ENCODE data around the gene SARM1. TPM values are rescaled to one million over a fixed set of nuclear protein-coding genes. Genes with fewer than 3 reads are reported as not detected.

The SARM1 gene
- total RNA-seq, 3 donors from 2014 or later (not counting 1 experiment from before 2014, with no cell fraction given), result 25.7 to 33.0 (median 26.2) TPM

- H3K27ac Mint-ChIP-seq, result no peak overlapping the region
- H3K27me3 ChIP-seq (ENCODE audit: control insufficient read depth, insufficient read depth, low read length), result no peaks in the 10 kb centered on the region
- ATAC-seq (no peak), DNase-seq (no peak)
- H3K9me3 ChIP-seq (ENCODE audit: control insufficient read depth, insufficient read depth, low read length), result no peaks in the 10 kb centered on the region
- WGBS (ENCODE audit: insufficient coverage), result 100% methylated on average over 1 of the region's 1 CpG
- H3K4me3 Mint-ChIP-seq, result no peak overlapping the region
- H3K9me3 Mint-ChIP-seq, result no peaks in the 10 kb centered on the region
- no peaks in the 10 kb centered on the region for H3K27me3 Mint-ChIP-seq (ENCODE audit: low read depth in 2 of 2)
- peaks cover 0 to 7% of the 10 kb centered on the region in 2 donors for H3K4me1 Mint-ChIP-seq
- no peak overlapping the region for H3K27ac ChIP-seq (ENCODE audit: low read length)
- TF ChIP-seq CTCF (IDR thresholded peaks at IDR 0.05), result no peak
- no peaks in the 10 kb centered on the region for H3K36me3 Mint-ChIP-seq
- peaks cover 6% of the 10 kb centered on the region for H3K4me1 ChIP-seq (ENCODE audit: control insufficient read depth, insufficient read depth, low read length)
- H3K4me3 ChIP-seq (ENCODE audit: low read length), result no peak overlapping the region
- peaks cover 16% of the 10 kb centered on the region for H3K36me3 ChIP-seq (ENCODE audit: control insufficient read depth, insufficient read depth, low read length)
- intact Hi-C loops (cut with micrococcal nuclease), result no loop called here
These were observed 4.9 kb upstream of the SARM1 start for GRCh38 chr17:28366605-28367004.

- Mint-ChIP-seq H3K9me3 (no peaks in the 10 kb centered on the region), H3K36me3 (no peaks in the 10 kb centered on the region), H3K27ac (no peak overlapping the region), H3K4me1 (peaks cover 1 to 15% of the 10 kb centered on the region in 2 donors), H3K27me3 (ENCODE audit: low read depth in 2 of 2) (no peaks in the 10 kb centered on the region), H3K4me3 (no peak overlapping the region)
- TF ChIP-seq CTCF (IDR thresholded peaks at IDR 0.05), result no peak
- WGBS (ENCODE audit: insufficient coverage), result 94% methylated on average over 21 of the region's 21 CpGs
- ATAC-seq (no peak), DNase-seq (no peak)
- H3K27me3 ChIP-seq (ENCODE audit: control insufficient read depth, insufficient read depth, low read length), result no peaks in the 10 kb centered on the region
- H3K36me3 ChIP-seq (ENCODE audit: control insufficient read depth, insufficient read depth, low read length), result peaks cover 10% of the 10 kb centered on the region
- no peak overlapping the region for H3K27ac ChIP-seq (ENCODE audit: low read length)
- H3K4me1 ChIP-seq (ENCODE audit: control insufficient read depth, insufficient read depth, low read length), result peaks cover 15% of the 10 kb centered on the region
- no peak overlapping the region for H3K4me3 ChIP-seq (ENCODE audit: low read length)
- intact Hi-C loops (cut with micrococcal nuclease), result no loop called here
- no peaks in the 10 kb centered on the region for H3K9me3 ChIP-seq (ENCODE audit: control insufficient read depth, insufficient read depth, low read length)
These were observed 3.7 kb upstream of the SARM1 start for GRCh38 chr17:28367641-28368305.

GRCh38 chr17:28368306-28368831 lies 3.1 kb upstream of the SARM1 start:
- no peak for ATAC-seq
- TF ChIP-seq CTCF (IDR thresholded peaks at IDR 0.05), result no peak
- no peaks in the 10 kb centered on the region for H3K9me3 ChIP-seq (ENCODE audit: control insufficient read depth, insufficient read depth, low read length)
- Mint-ChIP-seq H3K9me3 (no peaks in the 10 kb centered on the region), H3K36me3 (no peaks in the 10 kb centered on the region), H3K4me1 (peaks cover 7 to 20% of the 10 kb centered on the region in 2 donors), H3K27ac (no peak overlapping the region), H3K27me3 (ENCODE audit: low read depth in 2 of 2) (no peaks in the 10 kb centered on the region), H3K4me3 (no peak overlapping the region)
- intact Hi-C loops (cut with micrococcal nuclease), result no loop called here
- 92% methylated on average over 5 of the region's 5 CpGs for WGBS (ENCODE audit: insufficient coverage)
- H3K36me3 ChIP-seq (ENCODE audit: control insufficient read depth, insufficient read depth, low read length), result peaks cover 6% of the 10 kb centered on the region
- no peak for DNase-seq
- H3K4me3 ChIP-seq (ENCODE audit: low read length), result no peak overlapping the region
- no peak overlapping the region for H3K27ac ChIP-seq (ENCODE audit: low read length)
- H3K27me3 ChIP-seq (ENCODE audit: control insufficient read depth, insufficient read depth, low read length), result no peaks in the 10 kb centered on the region
- H3K4me1 ChIP-seq (ENCODE audit: control insufficient read depth, insufficient read depth, low read length), result peaks cover 20% of the 10 kb centered on the region
